Embryonic facial prominence (tissue), 1 donor: ENCODE measurements around the gene UNC93B1.
"Not testable (repeated sequence)": the region's sequence is repeated elsewhere in the genome, so short reads cannot be mapped to it uniquely, and the experiment has no call there.

ENCODE experiments used
- DNase-seq: peaks from one replicate; pipeline ENCODE4 v3.0.0-alpha.2; 2016; ENCODE audit errors: extremely low spot score

UNC93B1 gene

GRCh38 chr11:67943406-67943805 is 60.5 kb downstream of the UNC93B1 start:
- DNase-seq = not testable (repeated sequence)
